Stimulated activated CD8-positive, alpha-beta memory T cell treated with anti-CD3 and anti-CD28 coated beads, Interleukin-4, amount 100 ng/mL, for 24 hours (primary cell): ENCODE data around the gene CEP55.
A peak's percentile ranks its signal among the peaks of the same experiment; 100 is the strongest.
"Not testable (repeated sequence)": the region's sequence is repeated elsewhere in the genome, so short reads cannot be mapped to it uniquely, and the experiment has no call there.

Experiments used
- DNase-seq: peaks from one replicate; pipeline ENCODE4 v3.0.0-alpha.2; 2020; ENCODE audit warnings: low read depth

The CEP55 gene

DNA sequence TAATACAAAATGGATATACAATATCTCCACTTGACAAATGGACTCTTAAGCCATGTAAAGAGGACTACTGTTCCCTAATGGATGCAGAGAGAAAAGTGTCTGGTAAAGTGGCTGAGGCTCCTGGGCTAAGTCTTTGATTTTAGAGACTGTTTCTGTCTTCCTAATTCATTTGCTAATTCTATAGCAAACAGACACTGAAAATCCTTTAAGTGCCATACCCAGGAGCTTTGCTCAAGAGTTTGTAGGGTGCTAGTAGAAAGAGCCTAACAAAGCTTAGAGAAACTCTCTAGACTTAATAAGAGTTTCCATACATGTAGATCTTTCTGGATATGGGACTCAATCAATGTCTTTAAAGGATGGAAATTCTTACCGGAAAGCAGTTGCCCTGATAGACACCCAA lies 16.7 kb downstream of the CEP55 start:
- no peak for DNase-seq

DNA sequence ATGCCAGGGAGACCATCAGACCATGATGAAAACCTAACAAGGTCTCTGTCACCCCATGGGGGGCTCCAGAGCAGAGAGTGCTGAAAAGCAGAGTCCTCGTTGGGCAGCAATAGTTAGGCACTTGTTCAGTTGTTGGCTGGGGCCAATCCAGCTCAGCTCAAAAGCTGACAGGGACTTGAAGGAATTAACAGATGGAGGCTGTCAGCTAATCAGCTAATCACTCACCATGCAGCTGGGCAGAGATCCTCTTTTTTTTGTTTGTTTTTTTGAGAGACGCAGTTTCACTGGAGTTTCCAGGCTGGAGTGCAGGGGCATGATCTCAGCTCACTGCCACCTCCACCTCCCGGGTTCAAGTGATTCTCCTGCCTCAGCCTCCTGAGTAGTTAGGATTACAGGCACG lies 18.1 kb downstream of the CEP55 start:
- no peak for DNase-seq

DNA sequence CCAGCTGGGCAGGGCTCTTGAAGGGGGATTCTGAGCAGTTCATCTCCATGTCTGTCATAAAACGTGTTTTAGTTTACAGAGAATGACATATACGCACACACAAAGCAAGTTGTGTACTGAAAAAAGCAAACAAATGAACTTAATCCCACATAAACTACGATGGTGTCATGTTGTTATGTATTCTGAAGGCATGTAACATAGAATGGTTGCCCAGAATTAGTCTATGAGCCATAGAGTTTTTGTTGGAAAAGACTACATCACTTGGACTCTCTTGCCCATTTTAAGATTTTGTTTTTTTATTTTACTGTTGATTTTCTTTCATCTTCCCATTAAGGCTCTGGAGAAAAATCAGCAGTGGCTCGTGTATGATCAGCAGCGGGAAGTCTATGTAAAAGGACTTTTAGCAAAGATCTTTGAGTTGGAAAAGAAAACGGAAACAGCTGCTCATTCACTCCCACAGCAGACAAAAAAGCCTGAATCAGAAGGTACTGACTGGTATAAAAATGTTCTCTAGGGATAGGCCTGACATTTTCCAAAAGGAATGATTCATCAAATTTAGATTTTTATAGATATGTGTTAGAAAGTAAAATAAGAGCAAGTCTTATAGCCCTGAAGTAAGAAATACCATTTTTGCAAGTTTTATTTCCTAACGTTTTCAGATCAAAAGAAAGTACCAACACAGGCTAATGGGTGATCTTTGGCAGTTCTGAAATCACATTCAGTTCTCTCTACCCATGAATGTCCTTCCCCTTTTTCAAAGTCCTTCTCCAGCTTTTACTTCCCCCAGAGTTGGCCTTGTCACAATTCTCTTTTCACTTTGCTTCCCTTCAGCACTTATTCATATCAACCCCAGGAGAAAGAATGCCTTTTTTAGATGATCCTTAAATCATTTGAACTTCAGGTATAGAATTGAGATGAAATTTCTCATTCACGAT lies 18.9 kb downstream of the CEP55 start:
- no peak for DNase-seq

DNA sequence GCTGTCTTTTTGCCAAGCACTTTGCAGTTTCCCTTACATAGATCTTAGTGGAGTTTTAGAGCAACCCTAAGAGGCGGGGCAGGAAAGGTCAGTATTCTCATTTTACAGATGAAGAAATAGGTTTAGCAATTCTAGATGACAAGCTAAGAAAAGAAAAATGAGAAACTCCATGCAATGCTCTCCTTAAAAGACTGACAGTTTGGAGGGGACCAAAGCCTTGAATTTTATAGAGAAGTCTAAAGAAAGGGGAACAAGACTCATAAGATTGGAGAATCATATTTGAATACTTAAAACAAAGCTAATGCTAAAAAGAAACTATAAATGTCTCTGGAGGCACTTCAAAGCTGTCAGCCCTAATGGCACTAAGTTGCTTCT lies 19.6 kb downstream of the CEP55 start:
- DNase-seq, result no peak

DNA sequence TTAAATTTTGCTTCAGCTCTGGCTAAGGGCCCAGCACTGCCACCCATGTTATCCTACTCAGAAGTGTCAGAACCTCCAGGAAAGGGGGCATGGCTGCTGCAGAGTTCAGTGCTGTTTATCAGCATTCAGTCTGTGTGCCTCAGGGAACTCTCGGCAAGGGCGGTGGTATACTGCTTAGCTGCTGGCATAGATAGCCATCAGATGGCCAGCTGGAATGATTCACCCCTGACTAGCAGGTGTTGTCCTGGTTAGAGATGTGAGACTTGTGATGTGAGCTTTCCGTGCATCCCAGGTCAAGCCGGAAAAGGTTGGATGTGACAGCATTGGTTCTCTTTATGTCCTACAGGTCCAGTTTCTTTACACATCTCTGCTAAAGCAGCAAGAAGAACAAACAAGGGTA lies 22.1 kb downstream of the CEP55 start:
- DNase-seq, result no peak

DNA sequence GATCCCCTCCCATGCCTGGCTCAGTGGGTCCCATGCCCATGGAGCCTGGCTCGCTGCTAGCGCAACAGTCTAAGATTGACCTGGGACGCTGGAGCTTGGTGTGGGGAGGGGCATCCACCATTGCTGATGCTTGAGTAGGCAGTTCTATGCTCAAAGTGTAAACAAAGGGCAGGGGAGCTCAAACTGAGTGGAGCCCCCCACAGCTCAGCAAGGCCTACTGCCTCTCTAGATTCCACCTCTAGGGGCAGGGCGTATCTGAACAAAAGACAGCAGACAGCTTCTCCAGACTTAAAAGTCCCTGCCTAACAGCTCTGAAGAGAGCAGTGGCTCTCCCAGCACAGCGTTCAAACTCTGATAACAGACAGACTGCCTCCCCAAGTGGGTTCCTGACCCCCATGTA lies 38.9 kb downstream of the CEP55 start:
- DNase-seq, result no peak

DNA sequence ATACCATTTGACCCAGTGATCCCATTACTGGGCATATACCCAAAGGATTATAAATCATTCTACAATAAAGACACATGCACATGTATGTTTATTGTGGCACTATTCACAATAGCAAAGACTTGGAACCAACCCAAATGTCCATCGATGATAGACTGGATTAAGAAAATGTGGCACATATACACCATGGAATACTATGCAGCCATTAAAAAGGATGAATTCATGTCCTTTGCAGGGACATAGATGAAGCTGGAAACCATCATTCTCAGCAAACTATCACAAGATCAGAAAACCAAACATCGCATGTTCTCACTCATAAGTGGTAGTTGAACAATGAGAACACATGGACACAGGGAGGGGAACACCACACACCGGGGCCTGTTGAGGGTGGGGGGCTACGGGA lies 44.5 kb downstream of the CEP55 start:
- not testable (repeated sequence) for DNase-seq

DNA sequence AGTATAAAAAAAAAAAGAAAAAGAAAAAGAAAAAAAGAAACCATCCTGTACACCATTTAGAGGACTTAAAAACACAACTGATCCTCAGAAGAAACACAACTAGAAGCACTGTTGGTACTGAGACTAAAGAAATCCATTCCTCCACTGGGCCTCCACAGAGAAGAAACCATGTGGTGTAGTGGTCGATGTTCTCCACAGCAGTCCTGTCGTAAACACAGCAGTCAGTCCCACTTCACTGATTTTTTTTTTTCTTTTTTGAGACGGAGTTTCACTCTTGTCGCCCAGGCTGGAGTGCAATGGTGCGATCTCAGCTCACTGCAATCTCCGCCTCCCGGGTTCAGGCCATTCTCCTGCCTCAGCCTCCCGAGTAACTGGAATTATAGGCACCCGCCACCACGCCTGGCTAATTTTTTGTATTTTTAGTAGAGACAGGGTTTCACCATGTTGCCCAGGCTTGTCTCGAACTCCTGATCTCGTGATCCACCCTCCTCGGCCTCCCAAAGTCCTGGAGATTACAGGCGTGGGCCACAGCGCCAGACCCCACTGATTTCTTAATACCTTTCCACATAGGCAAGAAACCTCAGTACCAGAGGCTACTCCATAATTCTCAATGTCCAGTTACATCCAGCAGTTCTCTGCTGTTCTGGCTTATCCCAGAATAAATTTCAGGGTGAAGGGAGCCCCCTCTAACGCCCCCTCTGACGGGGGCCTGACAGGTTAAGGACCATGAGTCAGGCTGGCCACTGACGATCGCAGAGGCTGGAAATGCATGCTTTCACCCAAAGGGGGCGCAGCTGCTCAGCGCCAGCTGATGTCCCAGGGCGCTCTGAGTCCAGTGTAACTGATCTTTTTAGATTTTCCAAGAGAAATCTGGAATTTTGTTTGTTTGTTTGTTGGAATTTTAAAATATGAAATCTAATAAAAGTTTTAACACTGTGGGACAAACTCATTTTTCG lies 45.3 kb downstream of the CEP55 start:
- no peak for DNase-seq

DNA sequence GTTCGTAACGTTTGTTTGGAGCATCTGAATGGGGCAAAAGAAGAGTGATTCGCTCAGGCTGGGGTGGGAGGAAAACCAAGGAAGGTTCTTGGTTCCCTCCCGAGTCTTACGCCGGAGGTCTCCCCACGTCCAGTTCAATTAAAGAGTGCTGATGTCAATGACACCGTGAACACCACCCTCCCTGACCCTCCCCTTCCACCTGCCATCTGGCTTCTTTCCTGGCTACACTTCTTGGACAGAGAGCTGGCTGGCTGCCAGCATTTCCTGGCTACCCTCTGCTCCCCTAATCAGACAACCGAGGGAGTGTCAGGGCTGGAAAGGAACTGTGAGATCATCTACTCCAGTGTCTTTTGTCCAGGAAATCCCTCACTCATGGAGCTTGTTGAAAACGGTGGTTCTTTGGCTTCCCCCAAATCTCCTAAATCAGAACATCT lies 46.0 kb downstream of the CEP55 start:
- DNase-seq, result no peak

DNA sequence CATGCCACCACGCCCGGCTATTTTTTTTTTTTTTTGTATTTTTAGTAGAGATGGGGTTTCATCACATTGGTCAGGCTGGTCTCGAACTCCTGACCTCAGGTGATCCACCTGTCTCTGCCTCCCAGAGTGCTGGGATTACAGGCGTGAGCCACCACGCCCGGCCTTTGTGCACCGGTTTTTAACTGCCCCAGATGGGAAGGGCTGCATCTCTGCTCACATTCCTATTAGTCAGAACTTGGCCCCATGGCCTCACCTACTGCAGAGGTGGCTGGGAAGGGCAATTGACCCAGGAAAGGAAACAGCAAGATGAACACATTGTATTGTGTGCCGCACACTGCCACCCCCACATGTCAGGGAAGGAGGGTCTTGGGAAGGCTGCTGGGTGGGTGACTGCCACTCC lies 50.6 kb downstream of the CEP55 start:
- DNase-seq, result not testable (repeated sequence)

DNA sequence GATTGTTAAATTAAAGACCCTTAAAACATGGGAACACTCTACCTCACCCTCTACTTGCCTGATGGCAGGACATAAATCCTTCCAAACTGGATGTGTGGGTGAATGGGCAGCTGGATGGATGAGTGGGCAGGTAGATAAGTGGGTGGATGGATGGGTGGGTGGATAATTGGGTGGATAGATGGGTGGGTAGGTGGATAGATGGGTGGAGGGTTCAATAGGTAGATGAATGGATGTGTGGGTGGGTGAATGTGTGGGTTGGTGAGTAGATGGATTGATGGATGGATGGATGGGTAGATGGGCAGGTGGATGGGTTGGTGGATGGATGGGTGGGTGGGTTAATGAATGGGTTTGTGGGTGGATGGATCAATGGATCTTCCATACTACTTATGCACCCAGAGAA lies 51.1 kb downstream of the CEP55 start:
- no peak for DNase-seq

DNA sequence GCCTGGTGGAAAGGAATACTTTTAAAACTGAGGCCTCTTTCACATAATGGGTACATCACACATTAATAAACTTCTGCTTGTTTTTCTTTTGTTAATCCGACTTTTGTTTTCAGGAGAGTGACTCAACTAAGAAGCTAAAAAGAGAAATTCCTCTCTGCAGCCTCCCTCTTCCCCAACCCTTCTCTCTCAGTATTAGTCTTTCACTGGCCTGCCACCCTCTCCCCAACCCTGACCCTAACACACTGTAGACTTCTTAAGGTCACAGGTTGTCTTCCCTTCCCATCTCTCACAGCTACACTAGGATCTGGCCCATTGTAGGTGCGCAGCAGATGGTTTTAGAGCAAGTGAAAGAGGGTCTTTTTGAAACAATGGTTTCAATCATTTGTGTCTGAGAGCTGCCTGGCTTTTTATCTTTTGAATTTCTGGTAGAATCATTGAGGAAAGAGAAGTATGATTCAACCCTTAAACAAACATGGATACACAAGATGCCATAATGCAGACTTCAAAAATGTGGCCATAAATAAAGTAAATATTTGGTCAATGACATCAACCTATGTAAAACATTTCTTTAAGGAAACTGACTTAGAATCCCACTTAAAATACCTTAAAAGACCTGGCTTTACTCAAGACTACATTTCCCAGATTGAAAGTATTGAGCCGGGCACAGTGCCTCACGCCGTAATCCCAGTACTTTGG lies 52.1 kb downstream of the CEP55 start:
- DNase-seq, result no peak

DNA sequence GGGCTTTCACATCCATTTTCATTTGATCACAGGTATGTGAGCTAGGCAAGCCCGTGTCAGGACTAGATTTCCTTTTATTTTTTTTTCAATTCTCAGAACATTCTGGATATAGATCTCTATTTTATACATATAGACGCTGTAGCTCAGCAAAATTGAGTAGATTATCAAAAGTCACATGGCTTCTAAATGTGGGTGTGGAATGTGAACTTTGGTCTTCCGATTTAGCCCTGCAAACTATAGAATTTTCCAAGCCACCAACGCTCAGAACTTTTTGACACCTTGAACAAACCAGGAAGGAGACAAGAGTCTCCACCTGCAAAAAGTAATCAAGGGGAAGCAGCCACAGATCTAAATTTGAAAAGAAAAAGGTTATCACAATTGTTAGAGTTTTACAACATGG lies 54.2 kb downstream of the CEP55 start:
- no peak for DNase-seq

DNA sequence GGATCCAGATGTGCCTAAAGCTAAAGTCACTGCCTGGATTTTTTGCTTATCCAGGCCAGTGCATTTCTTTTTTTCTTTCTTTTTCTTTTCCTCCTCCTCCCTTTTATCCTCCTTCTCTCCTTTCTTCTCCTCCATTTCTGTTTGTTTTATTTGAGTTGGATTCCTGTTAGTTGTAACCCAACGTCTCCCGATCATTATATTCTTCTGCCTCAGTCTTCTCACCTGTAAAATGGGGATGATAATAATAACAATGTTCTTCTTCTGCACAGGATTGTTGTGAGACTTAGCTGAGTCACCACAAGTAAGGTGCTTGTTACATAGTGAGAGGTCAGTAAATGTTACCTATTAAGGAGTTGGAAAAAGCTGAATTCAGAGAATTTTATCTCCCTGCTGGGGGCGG lies 56.4 kb downstream of the CEP55 start:
- DNase-seq, result no peak

DNA sequence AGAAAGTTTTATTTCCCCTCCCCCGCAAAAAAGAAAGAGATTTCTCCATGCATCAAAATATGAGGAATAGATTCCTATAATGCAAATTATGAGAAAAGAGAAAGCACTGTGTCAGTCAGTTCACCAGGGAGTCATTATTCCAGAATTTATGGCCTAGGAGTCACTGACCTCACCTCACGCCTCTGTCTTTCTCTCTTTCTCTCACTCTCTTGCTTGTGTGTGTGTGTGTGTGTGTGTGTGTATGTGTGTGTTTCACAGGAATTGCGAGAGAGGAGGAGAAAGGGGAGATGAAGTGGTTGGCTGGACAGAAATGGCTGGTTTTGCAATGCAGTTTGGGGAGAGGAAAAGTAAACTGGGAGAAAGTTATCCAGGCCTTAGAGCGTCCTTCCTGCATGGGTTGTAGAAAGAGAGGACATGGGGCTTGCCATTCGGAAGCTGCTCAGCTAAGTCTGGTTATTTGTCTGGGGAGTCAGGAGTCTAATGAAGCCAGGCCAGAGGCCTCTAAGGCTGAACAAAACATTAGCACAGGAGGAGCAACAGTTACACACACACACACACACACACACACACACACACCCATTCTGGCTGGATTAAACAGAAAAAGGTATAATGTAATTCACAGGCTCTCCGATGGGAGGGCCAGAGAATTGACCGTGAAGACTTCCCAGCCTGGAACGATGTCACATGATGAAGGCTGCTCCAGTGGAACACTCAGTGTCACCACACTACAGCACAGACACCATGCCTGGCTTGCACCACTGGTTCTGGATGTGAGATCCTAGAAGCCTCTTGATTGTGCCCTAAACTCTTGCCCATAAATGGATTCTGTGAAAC lies 57.3 kb downstream of the CEP55 start:
- no peak for DNase-seq

DNA sequence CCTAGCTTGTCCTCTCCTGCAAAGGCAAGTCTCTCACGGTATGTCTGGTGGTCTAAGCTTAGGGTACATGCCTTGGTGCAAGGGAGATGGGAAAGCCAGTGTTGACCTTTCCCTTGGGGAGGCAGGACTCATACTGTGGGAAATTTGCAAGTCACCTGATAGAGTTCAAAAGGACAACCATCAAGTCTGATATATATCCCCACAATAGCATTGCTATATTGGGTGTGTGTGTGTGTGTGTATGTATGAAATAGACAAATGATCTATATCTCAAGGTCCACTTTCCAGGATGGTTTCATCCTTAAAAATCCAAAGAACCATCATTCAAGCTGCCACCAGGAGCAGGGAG lies 57.9 kb downstream of the CEP55 start:
- DNase-seq, result no peak

DNA sequence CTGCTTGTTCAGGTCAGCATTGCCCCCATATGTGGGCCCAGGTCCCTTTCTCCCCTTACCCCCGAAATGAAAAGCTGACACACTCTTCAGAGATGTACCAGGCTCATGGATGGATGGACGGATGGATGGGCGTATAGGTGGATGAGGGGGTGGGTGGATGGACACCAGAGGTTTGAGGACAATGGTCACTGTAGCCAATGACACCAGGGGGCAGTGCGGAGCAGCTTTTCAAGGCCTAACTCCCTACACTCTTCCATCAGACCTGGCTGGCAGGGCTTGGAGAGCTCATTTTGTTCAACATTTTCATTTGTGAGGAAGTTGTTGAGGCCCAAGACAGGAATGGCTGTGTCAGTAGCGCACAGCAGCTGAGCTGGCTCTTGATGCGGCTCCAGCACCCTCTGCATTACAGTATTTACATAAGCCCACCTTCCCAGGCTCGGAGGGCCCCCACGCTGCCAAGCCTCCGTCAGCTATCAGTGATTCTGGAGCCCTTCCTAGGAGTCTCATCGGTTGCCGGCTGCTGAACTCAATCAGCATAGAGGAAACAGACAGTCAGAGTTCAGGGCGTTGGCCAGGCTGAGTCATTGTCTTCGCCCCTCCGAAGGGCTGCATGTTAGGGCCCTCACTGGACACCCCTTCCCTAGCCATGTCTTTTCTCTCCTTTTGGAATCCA lies 58.5 kb downstream of the CEP55 start:
- peak; percentile 6 for DNase-seq

DNA sequence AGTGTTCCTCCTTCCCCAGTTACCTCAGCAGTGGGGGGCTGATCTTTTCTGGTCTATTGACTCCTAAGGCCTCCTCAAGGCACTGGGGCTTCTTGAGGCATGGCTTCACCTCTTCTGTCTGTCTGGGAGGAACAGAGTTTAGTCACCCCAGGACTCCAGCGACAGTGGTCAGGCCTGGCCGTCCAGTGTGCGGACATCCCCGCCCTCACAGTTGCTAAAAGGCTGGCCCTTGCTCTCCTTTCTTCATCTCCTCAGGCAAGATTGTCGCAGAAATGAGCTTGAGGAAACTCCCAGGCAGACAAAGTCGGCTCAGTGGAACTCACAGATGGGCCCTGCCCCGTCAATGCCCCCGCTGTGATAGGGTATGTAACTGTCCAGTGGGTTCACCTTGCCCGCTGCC lies 63.1 kb downstream of the CEP55 start:
- no peak for DNase-seq

DNA sequence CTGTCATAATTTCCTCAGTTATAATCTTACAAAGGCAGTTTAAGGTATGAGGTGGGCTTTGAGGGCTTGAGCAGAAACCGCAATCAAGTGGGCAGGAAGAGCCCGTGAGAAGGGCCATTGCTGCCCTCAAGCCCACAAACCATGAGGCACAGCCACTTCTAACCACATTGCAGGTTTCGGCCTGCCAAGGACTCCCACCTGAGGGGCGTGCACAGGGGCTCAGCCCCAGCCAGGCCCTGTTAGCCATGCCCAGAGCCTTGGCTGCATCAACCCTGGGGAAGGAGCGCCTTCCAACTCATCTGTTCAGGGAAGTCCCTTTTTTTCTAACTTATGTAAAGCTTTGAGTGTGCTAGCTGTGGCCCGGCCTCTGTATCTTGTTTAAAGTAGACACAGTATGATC lies 64.1 kb downstream of the CEP55 start:
- DNase-seq, result no peak

DNA sequence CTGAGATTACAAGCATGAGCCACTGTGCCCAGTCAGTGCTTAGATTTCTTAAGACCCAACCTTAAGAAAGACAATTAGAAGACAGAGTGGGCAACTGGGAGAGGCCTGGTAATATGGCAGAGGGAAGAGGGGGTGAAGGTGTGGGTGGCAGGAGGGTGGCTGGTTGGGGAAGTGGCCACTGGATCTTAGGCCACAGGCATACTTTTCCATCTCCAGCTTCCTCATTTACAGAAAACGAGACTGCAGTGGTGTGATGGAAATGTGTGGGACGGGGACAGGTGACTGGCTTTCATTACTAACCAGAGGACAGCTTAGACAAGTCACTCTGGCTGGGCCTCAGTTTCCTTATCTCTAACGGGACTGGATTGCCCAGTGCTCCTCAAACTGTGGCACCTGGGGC lies 69.0 kb downstream of the CEP55 start:
- no peak for DNase-seq
